AG10803 (cell line): ENCODE results near the gene C16orf92.

Experiments used
- DNase-seq: peaks from one replicate; pipeline ENCODE4 v3.0.0; 2010; ENCODE audit warnings: low read depth
- H3K4me3 ChIP-seq: 2 replicates; pipeline ENCODE4 v1.5.1; 2011; ENCODE audit warnings: mild to moderate bottlenecking, low read length, control low read depth
- CTCF ChIP-seq: conservative IDR thresholded peaks from 2 replicates; pipeline ENCODE4 v1.5.1; 2011; ENCODE audit warnings: mild to moderate bottlenecking, low read length, control low read depth, inconsistent platforms

C16orf92 gene

GRCh38 chr16:30022887-30023286, at the start of gene C16orf92:
Gene C16orf92 (plus strand): TSS chr16:30023198. CDS start chr16:30023341, 143 bp downstream.
- DNase-seq = no peak
- no peak within 1 kb of the TSS for H3K4me3 ChIP-seq
- TF ChIP-seq CTCF = no peak

GRCh38 chr16:29973384-29974246, 49.4 kb upstream of the C16orf92 start, which contains the start of gene TAOK2:
Gene TAOK2 (plus strand): TSS chr16:29973868. CDS start chr16:29977773, 3,905 bp downstream.
- peak within 1 kb of the TSS; percentile 92 for H3K4me3 ChIP-seq
- TF ChIP-seq CTCF = no peak

GRCh38 chr16:29974291-29975133, 48.5 kb upstream of the C16orf92 start:
- TF ChIP-seq CTCF = no peak
- no peak for DNase-seq
- H3K4me3 ChIP-seq = peak overlapping the region; percentile 92

More at GRCh38 chr16:29973384-29974246, 49.4 kb upstream of the C16orf92 start, which contains the start of gene TAOK2:
- peak; percentile 99 for DNase-seq

GRCh38 chr16:29975134-29975538, 47.9 kb upstream of the C16orf92 start:
- TF ChIP-seq CTCF = no peak
- H3K4me3 ChIP-seq = peak overlapping the region; percentile 92
- no peak for DNase-seq

- TF ChIP-seq CTCF = no peak
- DNase-seq = no peak
- peak overlapping the region; percentile 92 for H3K4me3 ChIP-seq
Measured at GRCh38 chr16:29975811-29976511, 47.0 kb upstream of the C16orf92 start.

- H3K4me3 ChIP-seq = no peak overlapping the region
- no peak for DNase-seq
- TF ChIP-seq CTCF = no peak
Measured at GRCh38 chr16:29977063-29977825, 45.8 kb upstream of the C16orf92 start.
